HL-60 (cell line): ENCODE measurements around the gene PGAP1.

ENCODE experiments used
- CTCF ChIP-seq: IDR thresholded peaks from one replicate; pipeline ENCODE4 v1.5.1; 2011; ENCODE audit warnings: low read length, control low read depth, inconsistent platforms; ENCODE audit not compliant: insufficient read depth
- GABPA ChIP-seq: IDR thresholded peaks from 2 replicates; pipeline ENCODE4 v1.6.1; 2012; ENCODE audit warnings: low read depth
- POLR2AphosphoS5 ChIP-seq: IDR thresholded peaks from 2 replicates; pipeline ENCODE4 v1.6.1; 2012; ENCODE audit warnings: low read depth
- REST ChIP-seq: IDR thresholded peaks from 2 replicates; pipeline ENCODE4 v1.6.1; 2012; ENCODE audit warnings: low read depth; ENCODE audit not compliant: insufficient replicate concordance
- SPI1 ChIP-seq: IDR thresholded peaks from 2 replicates; pipeline ENCODE4 v1.6.1; 2012; ENCODE audit warnings: low read depth, mild to moderate bottlenecking, borderline replicate concordance

- TF ChIP-seq CTCF (no peak), POLR2AphosphoS5 (no peak), GABPA (no peak), REST (no peak), SPI1 (no peak)
These were observed 73.0 kb downstream of the PGAP1 start for GRCh38 chr2:196853301-196854087.
